Cardiac septum (tissue), 1 donor: ENCODE results near the gene RNASEH2A. TPM values are rescaled to one million over a fixed set of nuclear protein-coding genes. Genes with fewer than 3 reads are reported as not detected.

Experiments
- DNase-seq: peaks from one replicate; pipeline ENCODE4 v3.0.0-alpha.2; 2020; ENCODE audit warnings: low spot score
- intact Hi-C: fragments of 100-400 bp; cut with DNase I; formaldehyde crosslinking; loops from one replicate; pipeline ENCODE4 v1.14.0; 2022
- long read RNA-seq: library from polyadenylated mRNA; unstranded; transcript quantifications from one replicate; pipeline ENCODE4 v2.0.0, GENCODE V29; 2021
- total RNA-seq: library from RNA; stranded (reverse); fragmentation: NEBNext Ultra II Directional; extraction: Animal tissue kit (Norgen Biotek cat#: 25700); gene quantifications from one replicate; pipeline ENCODE4 v1.2.1, GENCODE V29; 2021
- donor health status: DM: no; HTN: no; CAD: no.

The RNASEH2A gene
- total RNA-seq: 4.4 TPM
- long read RNA-seq, transcript RNASEH2A-201 (8 exons, 2,753 nt): major isoform, 6 of 7 reads
- long read RNA-seq, partial matches to known transcripts: 0 of 7 reads
- long read RNA-seq, other reads (novel, unspliced or antisense): 1 of 7 reads

DNA sequence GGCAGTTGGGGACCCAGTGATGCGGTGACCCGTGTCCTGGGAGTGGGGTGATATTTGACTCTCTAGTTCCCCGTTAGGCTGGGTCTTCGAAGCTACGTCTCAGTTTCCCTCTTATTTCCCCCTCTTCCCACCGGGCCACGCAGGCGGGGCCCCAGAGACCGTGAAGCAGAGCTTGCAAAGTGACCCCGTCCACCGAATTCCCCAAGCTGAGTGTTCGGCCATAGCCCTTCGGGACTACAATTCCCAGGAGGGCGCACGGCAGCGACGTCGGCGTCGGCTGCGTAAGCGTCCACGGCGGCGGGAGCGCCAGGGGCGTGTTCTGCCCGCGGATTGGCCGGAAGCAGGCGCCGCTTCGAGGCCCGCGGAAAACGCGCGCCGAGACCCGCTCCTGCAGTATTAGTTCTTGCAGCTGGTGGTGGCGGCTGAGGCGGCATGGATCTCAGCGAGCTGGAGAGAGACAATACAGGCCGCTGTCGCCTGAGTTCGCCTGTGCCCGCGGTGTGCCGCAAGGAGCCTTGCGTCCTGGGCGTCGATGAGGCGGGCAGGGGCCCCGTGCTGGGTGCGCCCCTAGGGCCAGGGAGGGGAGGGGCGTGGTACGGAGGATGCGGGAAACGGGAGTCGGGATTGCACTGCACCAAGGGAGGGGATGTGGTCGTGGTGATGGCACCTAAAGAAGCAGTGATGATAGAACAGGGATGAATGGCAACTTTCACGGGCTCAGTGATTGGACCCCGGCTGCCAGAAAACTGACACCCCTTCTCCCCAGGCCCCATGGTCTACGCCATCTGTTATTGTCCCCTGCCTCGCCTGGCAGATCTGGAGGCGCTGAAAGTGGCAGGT, at the start of gene RNASEH2A:
RNASEH2A (plus strand) TSS at position 343 of the 840 bp plus-strand sequence; CDS start at position 433, 90 bp downstream.
- intact Hi-C loops: no loop called here
- DNase-seq: peak; percentile 97

- intact Hi-C loops: no loop called here
- peak; percentile 83 for DNase-seq
These were observed 48.7 kb upstream of the RNASEH2A start for GRCh38 chr19:12757544-12758274.

DNA sequence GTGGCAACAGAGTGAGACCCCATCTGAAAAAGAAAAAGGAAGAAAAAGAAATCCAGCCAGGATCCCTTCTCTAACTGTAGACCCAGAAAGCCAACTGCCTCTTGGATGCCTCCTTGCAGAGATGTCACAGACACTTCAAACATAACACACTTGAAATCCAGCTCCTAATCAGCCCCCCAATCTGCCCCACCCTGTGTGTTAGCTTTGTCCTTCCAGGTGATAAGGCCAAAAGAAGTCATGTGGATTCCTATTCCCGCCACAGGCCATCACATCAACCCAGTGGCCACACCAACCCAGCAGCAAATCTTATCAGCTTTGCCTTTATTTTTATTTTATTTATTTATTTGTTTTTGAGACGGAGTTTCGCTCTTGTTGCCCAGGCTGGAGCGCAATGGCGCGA, 46.7 kb upstream of the RNASEH2A start:
- intact Hi-C loops: loop anchor here (5.0 kb wide), 3 partner anchors 37 to 88 kb away; partner anchors contain the start of gene TNPO2
- DNase-seq: no peak

GRCh38 chr19:12763100-12763499, 43.3 kb upstream of the RNASEH2A start:
- intact Hi-C loops: loop anchor here (1.0 to 5.0 kb wide), 4 partner anchors 9 to 84 kb away; partner anchors contain the start of gene TNPO2

DNA sequence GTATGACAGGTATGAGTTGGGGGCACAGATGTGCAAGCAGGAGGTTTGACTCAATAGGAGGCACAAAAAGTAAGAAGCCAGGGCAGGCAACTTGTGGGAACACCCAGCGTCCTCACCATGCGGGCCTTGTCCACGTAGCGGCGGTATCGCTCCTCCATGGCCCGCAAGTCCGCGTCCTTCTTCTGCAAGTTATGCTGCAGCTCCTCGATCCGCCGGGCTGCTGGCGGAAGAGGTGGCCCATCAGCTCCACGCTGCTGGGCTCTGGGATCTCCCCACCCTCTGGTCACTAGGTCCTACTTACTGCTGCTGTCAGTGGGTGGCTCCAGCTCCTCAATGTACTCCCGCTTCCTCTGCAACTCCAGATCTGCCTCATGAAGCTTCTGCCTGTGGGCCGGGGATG, 41.7 kb upstream of the RNASEH2A start:
- no peak for DNase-seq
- intact Hi-C loops: loop anchor here (5.0 kb wide), 3 partner anchors 33 to 83 kb away; partner anchors contain the start of gene TNPO2

More at GRCh38 chr19:12763100-12763499, 43.3 kb upstream of the RNASEH2A start:
- DNase-seq: peak; percentile 88

- intact Hi-C loops: no loop called here
- peak; percentile 91 for DNase-seq
These were observed 40.3 kb upstream of the RNASEH2A start for GRCh38 chr19:12766051-12766521.

GRCh38 chr19:12767150-12767549, 39.2 kb upstream of the RNASEH2A start:
- intact Hi-C loops: no loop called here
- no peak for DNase-seq

DNA sequence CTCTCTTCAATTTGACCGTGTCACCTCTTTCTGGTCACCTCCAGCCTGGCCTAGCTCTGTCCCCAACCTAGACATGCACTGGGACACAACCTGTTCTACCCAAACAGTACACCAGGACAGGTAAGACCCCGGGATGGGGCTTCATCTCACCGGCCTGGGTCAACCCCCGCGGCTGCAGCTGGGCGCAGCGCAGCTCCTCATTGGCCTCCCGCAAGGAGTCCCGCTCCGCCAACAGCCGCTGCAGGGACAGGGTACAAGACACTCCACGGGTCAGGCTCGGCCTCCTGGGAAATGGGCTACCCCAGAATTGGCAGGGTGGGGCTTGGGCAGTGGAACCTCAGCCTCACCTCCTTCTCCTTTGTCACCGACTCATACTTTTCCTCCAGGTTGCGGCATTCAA, 38.7 kb upstream of the RNASEH2A start:
- DNase-seq: no peak
- intact Hi-C loops: no loop called here

- DNase-seq: no peak
- intact Hi-C loops: no loop called here
These were observed 36.7 kb upstream of the RNASEH2A start for GRCh38 chr19:12769689-12770088.

DNA sequence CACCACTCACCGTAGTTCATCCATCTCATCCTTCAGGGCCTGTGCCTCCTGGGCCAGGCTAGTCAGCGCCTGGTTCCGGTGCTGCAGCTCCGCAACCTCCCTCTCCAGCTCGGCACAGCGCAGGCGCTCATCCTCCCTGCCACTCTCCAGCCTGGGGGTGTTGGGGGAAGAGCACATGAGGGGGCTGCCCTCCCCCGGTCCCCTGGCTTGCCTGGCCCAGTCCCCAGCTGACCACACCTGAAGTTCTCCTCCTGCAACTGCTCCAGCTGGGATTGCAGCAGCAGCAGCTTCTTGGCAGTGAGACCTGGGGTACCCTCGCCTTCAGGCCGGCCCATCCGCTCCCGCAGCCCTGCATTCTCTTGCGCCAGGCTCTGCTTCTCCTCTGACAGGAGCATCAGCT, 35.5 kb upstream of the RNASEH2A start:
- intact Hi-C loops: no loop called here
- DNase-seq: no peak

- no peak for DNase-seq
- intact Hi-C loops: loop anchor here (1.0 kb wide), 1 partner anchor 9 kb away; no protein-coding TSS in a partner anchor
These were observed 34.1 kb upstream of the RNASEH2A start for GRCh38 chr19:12772323-12772722.

- DNase-seq: no peak
These were observed 32.8 kb upstream of the RNASEH2A start for GRCh38 chr19:12773571-12773970.

GRCh38 chr19:12774588-12775555, 31.5 kb upstream of the RNASEH2A start, which contains the start of gene HOOK2:
Gene HOOK2, minus strand, starts transcription at chr19:12775552. Its CDS starts 103 bp downstream, at chr19:12775449.
- intact Hi-C loops: no loop called here
- DNase-seq: peak; percentile 86

More at GRCh38 chr19:12773571-12773970, 32.8 kb upstream of the RNASEH2A start:
- intact Hi-C loops: loop anchor here (1.0 kb wide), 1 partner anchor 40 kb away; no protein-coding TSS in a partner anchor

- intact Hi-C loops: loop anchor here (1.0 kb wide), 1 partner anchor 17 kb away; no protein-coding TSS in a partner anchor
- peak; percentile 92 for DNase-seq
These were observed 29.0 kb upstream of the RNASEH2A start for GRCh38 chr19:12777217-12778016.

DNA sequence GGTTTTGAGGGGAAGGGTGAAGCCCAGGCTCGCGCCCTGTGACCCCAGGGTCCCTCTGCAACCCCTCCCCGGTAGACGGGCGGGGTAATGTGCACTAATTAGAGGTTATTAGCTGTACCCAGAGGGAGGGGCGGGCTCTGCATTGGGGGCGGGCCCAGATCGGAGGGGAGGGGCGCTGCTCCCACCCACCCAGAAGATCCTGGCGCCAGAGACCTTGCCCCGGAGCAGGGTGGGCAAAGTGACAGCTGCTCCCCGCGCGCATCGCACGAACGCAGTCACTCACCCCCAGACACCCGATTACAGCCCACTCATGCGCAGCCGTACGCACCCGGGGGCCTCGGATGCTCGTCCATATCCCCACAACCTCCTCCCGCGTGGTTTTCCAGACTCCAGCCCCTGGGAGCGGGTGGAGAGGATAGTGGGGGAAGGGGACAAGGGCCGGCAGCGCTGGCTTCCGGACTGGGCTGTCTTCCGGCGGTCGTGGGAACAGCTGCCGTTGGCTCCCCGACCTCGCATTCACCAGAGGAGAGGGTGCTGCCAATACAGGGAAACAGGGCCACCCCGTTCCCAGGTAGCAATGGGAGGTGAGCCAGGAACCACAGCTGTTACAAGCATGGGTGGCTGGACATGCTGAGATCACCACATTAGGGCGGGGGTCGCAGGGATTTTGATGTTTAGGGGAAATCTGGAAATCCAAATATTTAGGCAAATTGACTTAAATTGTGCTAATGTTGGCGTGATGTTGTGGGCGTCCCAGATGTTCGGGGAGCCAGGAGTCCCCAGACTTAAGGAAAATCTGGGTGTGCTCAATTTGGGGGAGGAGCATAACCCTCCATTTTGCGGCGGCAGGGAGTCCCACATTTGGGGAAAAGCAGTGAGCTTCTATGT, 28.1 kb upstream of the RNASEH2A start:
- intact Hi-C loops: loop anchor here (1.0 kb wide), 1 partner anchor 16 kb away; no protein-coding TSS in a partner anchor
- peak; percentile 90 for DNase-seq

GRCh38 chr19:12778905-12779161, 27.6 kb upstream of the RNASEH2A start:
- intact Hi-C loops: loop anchor here (1.0 kb wide), 1 partner anchor 15 kb away; no protein-coding TSS in a partner anchor
- no peak for DNase-seq
